ENCODE data around the gene SMYD3. TPM values are rescaled to one million over a fixed set of nuclear protein-coding genes. Genes with fewer than 3 reads are reported as not detected.

The SMYD3 gene
- total and polyA plus RNA-seq, 2 donors (not counting 3 experiments of a cell fraction or from before 2014, with no cell fraction given) = 16.0 to 32.1 TPM

DNA sequence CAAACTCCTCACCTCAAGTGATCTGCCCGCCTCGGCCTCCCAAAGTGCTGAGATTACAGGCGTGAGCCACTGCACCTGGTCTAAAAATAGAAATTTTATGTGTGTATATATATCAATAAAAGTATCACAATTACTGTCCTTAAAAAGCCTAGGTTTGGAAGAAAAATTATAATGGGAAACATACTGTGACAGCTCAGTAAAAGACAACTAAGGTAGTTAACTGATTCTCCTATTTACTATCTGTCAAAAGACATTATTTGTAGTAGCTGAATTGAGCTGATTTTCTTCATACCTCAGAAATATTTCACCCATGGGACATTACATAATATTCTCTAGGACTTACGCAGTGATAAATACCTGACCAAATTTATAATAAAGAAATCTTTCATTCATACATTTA lies 122.5 kb downstream of the SMYD3 start:
- Histone ChIP-seq H3K4me2 (ENCODE audit: insufficient read depth, low read length) (no peak overlapping the region), H3K9me1 (replicated peaks; ENCODE audit: control insufficient read depth, extremely low read depth, insufficient read depth, low read length) (no peaks in the 10 kb centered on the region), H3K4me1 (ENCODE audit: control insufficient read depth, extremely low read depth, insufficient read depth, low read length) (peaks cover 8% of the 10 kb centered on the region), H3K79me2 (ENCODE audit: control insufficient read depth, insufficient read depth, low read length) (peaks cover 3% of the 10 kb centered on the region), H3K4me3 (replicated peaks in 1 of 3; ENCODE audit: insufficient read depth in 1 of 3, low read depth in 1 of 3, low read length in 3 of 3) (no peak overlapping the region), H3K27ac (ENCODE audit: insufficient read depth, low read depth, low read length) (no peak overlapping the region), H3K9me3 (replicated peaks; ENCODE audit: control insufficient read depth, insufficient read depth, low read length) (no peaks in the 10 kb centered on the region), H2AFZ (ENCODE audit: low read depth, low read length) (no peak overlapping the region), H4K20me1 (replicated peaks; ENCODE audit: control insufficient read depth, extremely low read depth, insufficient read depth, low read length) (no peaks in the 10 kb centered on the region), H3K27me3 (ENCODE audit: control insufficient read depth in 2 of 2, insufficient read depth in 2 of 2, low read length in 2 of 2) (no peaks in the 10 kb centered on the region), H3K36me3 (ENCODE audit: control insufficient read depth in 2 of 2, extremely low read depth in 1 of 2, insufficient read depth in 2 of 2, low read length in 2 of 2) (no peaks in the 10 kb centered on the region), H3K9ac (replicated peaks; ENCODE audit: extremely low read depth, insufficient read depth, low read length) (no peak overlapping the region)
- ChIA-PET POLR2A (no interaction called here), CTCF (interaction anchor here (1.2 kb wide), 1 partner anchor 10 kb away, joined by 3 read pairs; no protein-coding TSS in a partner anchor)
- dilution Hi-C loops (cut with MboI; ENCODE audit: extremely low pct_ligation_motif_present, low sequenced_read_pairs) (no loop called here), intact Hi-C loops (cut with micrococcal nuclease) (no loop called here)
- no peak for FAIRE-seq
- no peak for TF ChIP-seq POLR2A (IDR thresholded peaks at IDR 0.05; ENCODE audit: low read depth, low read length)
- TF ChIP-seq JUN (IDR thresholded peaks at IDR 0.05; ENCODE audit: borderline replicate concordance, insufficient read depth, insufficient read length, low read depth) = no peak
- TF ChIP-seq MYC (IDR thresholded peaks at IDR 0.05; ENCODE audit: low read depth, low read length) = no peak
- TF ChIP-seq POLR2AphosphoS5 (IDR thresholded peaks at IDR 0.05; ENCODE audit: insufficient read depth, low read depth, low read length) = no peak
- no peak for TF ChIP-seq GATA2 (IDR thresholded peaks at IDR 0.05; ENCODE audit: insufficient read depth, insufficient read length, low read depth, low read length)
- no peak for TF ChIP-seq FOS (IDR thresholded peaks at IDR 0.05; ENCODE audit: borderline replicate concordance, insufficient read depth, low read length)
- TF ChIP-seq, protein P1, sequence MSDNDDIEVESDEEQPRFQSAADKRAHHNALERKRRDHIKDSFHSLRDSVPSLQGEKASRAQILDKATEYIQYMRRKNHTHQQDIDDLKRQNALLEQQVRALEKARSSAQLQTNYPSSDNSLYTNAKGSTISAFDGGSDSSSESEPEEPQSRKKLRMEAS (IDR thresholded peaks at IDR 0.05; ENCODE audit: insufficient read depth, insufficient read length) = no peak
- TF ChIP-seq, protein P2, sequence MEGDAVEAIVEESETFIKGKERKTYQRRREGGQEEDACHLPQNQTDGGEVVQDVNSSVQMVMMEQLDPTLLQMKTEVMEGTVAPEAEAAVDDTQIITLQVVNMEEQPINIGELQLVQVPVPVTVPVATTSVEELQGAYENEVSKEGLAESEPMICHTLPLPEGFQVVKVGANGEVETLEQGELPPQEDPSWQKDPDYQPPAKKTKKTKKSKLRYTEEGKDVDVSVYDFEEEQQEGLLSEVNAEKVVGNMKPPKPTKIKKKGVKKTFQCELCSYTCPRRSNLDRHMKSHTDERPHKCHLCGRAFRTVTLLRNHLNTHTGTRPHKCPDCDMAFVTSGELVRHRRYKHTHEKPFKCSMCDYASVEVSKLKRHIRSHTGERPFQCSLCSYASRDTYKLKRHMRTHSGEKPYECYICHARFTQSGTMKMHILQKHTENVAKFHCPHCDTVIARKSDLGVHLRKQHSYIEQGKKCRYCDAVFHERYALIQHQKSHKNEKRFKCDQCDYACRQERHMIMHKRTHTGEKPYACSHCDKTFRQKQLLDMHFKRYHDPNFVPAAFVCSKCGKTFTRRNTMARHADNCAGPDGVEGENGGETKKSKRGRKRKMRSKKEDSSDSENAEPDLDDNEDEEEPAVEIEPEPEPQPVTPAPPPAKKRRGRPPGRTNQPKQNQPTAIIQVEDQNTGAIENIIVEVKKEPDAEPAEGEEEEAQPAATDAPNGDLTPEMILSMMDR (IDR thresholded peaks at IDR 0.05; ENCODE audit: extremely low read depth in 1 of 2, insufficient read depth in 1 of 2, low read depth in 1 of 2, low read length in 2 of 2) = no peak
- TF ChIP-seq EZH2 (IDR thresholded peaks at IDR 0.05; ENCODE audit: borderline replicate concordance, low read depth, low read length, severe bottlenecking) = no peak
- no TSS peak for BruUV-seq (replicated peaks)
- DNase-seq (ENCODE audit: low read depth, low spot score) = no peak
